Fibroblast of villous mesenchyme (primary cell): ENCODE data around the gene CD33. TPM values are rescaled to one million over a fixed set of nuclear protein-coding genes. Genes with fewer than 3 reads are reported as not detected.

Experiments
- DNase-seq: peaks from one replicate; pipeline ENCODE4 v3.0.0-alpha.2; 2010; ENCODE audit warnings: low read depth
- H3K4me3 ChIP-seq: 2 replicates; pipeline ENCODE4 v1.5.1; 2011; ENCODE audit warnings: low read depth, mild to moderate bottlenecking, low read length
- small RNA-seq: library from RNA; depleted of rRNA; stranded (forward); fragments of <200 nt; gene quantifications from one replicate; pipeline ENCODE3, GENCODE V24; 2012
- total RNA-seq: library from RNA; depleted of rRNA; stranded (reverse); fragments of >200 nt; gene quantifications from 2 replicates; pipeline ENCODE4 v1.2.3, GENCODE V29; 2012
- TF ChIP-seq, protein P1 (sequence below): IDR thresholded peaks from 2 replicates; pipeline ENCODE4 v1.5.1; 2012; ENCODE audit warnings: low read depth, mild to moderate bottlenecking, low read length; ENCODE audit not compliant: insufficient read depth

The CD33 gene
- total RNA-seq, 1 donor, result not detected

DNA sequence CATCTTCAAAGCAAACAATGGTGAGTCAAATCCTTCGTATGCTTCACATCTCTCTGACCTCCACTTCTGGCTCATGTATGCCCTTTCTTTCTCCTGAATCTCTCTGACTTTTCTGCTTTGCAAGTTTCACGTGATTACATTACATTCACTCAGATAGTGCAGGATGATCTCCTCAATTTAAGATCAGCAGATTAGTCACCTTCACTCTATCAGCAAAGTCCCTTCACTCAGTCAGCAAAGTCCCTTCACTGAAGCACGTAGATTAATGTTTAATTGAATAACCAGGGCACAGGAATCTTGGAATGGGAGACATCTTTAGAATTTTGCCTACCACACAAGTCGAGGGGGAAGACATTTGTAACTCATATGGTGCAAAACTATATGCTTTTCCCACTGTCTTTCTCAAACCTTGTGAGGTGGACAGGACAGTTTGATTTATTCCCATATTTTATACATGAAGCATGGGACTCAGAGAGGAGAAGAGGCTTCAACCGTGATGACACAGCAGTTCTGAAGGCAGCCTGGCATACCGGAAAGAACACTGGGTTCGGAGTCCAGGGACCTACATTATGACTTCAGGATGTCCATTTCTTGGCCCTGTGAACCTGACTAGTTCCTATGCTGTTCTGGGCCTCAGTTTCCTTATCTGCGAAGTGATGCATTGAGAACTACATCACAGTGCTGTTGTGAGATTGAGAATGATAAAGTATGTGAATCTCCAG, 49.3 kb downstream of the CD33 start:
- H3K4me3 ChIP-seq, result no peak overlapping the region
- no peak for DNase-seq
- TF ChIP-seq, protein P1, sequence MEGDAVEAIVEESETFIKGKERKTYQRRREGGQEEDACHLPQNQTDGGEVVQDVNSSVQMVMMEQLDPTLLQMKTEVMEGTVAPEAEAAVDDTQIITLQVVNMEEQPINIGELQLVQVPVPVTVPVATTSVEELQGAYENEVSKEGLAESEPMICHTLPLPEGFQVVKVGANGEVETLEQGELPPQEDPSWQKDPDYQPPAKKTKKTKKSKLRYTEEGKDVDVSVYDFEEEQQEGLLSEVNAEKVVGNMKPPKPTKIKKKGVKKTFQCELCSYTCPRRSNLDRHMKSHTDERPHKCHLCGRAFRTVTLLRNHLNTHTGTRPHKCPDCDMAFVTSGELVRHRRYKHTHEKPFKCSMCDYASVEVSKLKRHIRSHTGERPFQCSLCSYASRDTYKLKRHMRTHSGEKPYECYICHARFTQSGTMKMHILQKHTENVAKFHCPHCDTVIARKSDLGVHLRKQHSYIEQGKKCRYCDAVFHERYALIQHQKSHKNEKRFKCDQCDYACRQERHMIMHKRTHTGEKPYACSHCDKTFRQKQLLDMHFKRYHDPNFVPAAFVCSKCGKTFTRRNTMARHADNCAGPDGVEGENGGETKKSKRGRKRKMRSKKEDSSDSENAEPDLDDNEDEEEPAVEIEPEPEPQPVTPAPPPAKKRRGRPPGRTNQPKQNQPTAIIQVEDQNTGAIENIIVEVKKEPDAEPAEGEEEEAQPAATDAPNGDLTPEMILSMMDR, result no peak

DNA sequence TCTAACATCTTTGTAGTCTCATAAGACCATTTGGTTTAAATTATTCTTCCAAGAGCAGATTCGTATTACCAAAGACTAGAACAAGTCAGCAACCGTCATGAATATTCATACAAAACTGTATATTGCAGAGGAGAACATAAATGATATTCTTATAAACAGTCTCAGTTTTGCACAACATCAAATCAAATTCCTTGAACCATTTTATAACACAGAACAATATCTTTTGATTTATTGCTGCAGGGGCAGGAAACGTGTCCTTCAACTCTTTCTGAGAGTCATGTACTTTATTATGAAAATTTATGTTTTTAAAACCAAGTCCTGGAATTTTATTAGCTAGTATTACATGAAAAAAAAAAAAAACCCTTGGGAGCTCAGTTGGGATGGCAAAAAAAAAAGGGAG, 52.2 kb downstream of the CD33 start:
- no peak for DNase-seq
- TF ChIP-seq, protein P1, result no peak
- H3K4me3 ChIP-seq, result no peak overlapping the region

DNA sequence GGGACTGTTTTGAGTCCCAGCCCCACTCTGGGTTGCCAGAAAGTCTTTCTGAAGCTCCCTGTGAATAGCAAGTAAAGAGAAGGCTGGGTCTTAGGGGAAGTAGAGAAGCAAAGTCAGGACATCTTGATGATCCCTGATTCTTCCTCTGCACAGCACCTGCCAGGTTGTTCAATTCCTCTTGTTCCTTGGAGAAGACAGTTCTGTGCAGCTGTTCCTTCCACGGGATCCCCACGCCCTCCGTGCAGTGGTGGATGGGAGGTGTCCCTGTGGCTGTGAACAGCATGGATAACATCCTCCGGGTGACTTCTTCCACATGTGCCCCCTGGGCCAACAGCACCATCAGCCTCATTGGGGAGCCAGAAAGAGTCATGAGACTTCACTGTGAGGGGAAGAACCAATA, 57.5 kb downstream of the CD33 start:
- TF ChIP-seq, protein P1, result no peak
- DNase-seq, result no peak

GRCh38 chr19:51285682-51286081, 60.8 kb downstream of the CD33 start:
- no peak for DNase-seq
- TF ChIP-seq, protein P1, result no peak
- H3K4me3 ChIP-seq, result no peak overlapping the region

More for the DNA sequence above, 57.5 kb downstream of the CD33 start:
- H3K4me3 ChIP-seq, result no peak overlapping the region

Small RNA genes lying within 50 kb of the gene (small RNA-seq; reads per million reads assigned to genes)
- not detected for gene MIR8074

Other genes starting within 250 kb of the CD33 start
- gene KLK7, start 241.2 kb upstream of the CD33 start, total RNA-seq, result not detected in 2 replicates
- not detected in 2 replicates for gene KLK8, start 223.5 kb upstream of the CD33 start, total RNA-seq
- not detected in 2 replicates for gene KLK10, start 205.4 kb upstream of the CD33 start, total RNA-seq
- not detected in 2 replicates for gene KLK11, start 198.5 kb upstream of the CD33 start, total RNA-seq
- not detected in 2 replicates for gene KLK12, start 190.1 kb upstream of the CD33 start, total RNA-seq
- not detected in 2 replicates for gene KLK13, start 160.0 kb upstream of the CD33 start, total RNA-seq
- gene KLK14, start 142.2 kb upstream of the CD33 start, total RNA-seq, result not detected in 2 replicates
- gene CTU1, start 116.7 kb upstream of the CD33 start, total RNA-seq, result 4.8 and 5.2 TPM in 2 replicates
- under 0.01 TPM in 1 of 2 replicates, not detected in the other for gene SIGLEC9, start 100.2 kb upstream of the CD33 start, total RNA-seq
- gene SIGLEC7, start 82.8 kb upstream of the CD33 start, total RNA-seq, result not detected in 2 replicates
- gene SIGLECL1, start 26.0 kb downstream of the CD33 start, total RNA-seq, result not detected in 2 replicates
- gene IGLON5, start 86.6 kb downstream of the CD33 start, total RNA-seq, result not detected in 2 replicates
- gene VSIG10L, start 117.1 kb downstream of the CD33 start, total RNA-seq, result 0.43 and 0.64 TPM in 2 replicates
- 72.2 and 76.4 TPM in 2 replicates for gene ETFB, start 141.3 kb downstream of the CD33 start, total RNA-seq
- not detected in 2 replicates for gene CLDND2, start 143.9 kb downstream of the CD33 start, total RNA-seq
- not detected in 2 replicates for gene NKG7, start 147.6 kb downstream of the CD33 start, total RNA-seq
- gene LIM2, start 162.9 kb downstream of the CD33 start, total RNA-seq, result not detected in 2 replicates
- gene C19orf84, start 165.5 kb downstream of the CD33 start, total RNA-seq, result not detected in 2 replicates
- not detected in 2 replicates for gene SIGLEC10, start 192.6 kb downstream of the CD33 start, total RNA-seq
- gene SIGLEC8, start 233.4 kb downstream of the CD33 start, total RNA-seq, result not detected in 2 replicates